GM23248 (cell line): Measurements from ENCODE around the gene BTD. TPM values are rescaled to one million over a fixed set of nuclear protein-coding genes. Genes with fewer than 3 reads are reported as not detected.

ENCODE experiments used
- DNase-seq: peaks from one replicate; pipeline ENCODE4 v3.0.0-alpha.2; 2015
- H2AFZ ChIP-seq: fragments of 200-600 bp; sonication (generic); 2 replicates; pipeline ENCODE4 v1.6.1; 2016; ENCODE audit warnings: antibody characterized with exemption
- H3F3A ChIP-seq: fragments of 200-600 bp; sonication (generic); 2 replicates; pipeline ENCODE4 v1.6.1; 2016; ENCODE audit warnings: mild to moderate bottlenecking, antibody characterized with exemption, mixed run types; ENCODE audit not compliant: insufficient read depth
- H3K27ac ChIP-seq: fragments of 200-600 bp; sonication (generic); 2 replicates; pipeline ENCODE4 v1.5.1; 2016; ENCODE audit warnings: mild to moderate bottlenecking
- H3K27me3 ChIP-seq: fragments of 200-600 bp; sonication (generic); replicated peaks from 2 replicates; pipeline ENCODE4 v1.6.1; 2016; ENCODE audit warnings: mild to moderate bottlenecking; ENCODE audit not compliant: insufficient read depth
- H3K36me3 ChIP-seq: fragments of 200-600 bp; sonication (generic); 2 replicates; pipeline ENCODE4 v1.6.1; 2016; ENCODE audit warnings: low read depth, mild to moderate bottlenecking
- H3K4me1 ChIP-seq: fragments of 200-600 bp; sonication (generic); 2 replicates; pipeline ENCODE4 v1.6.1; 2016; ENCODE audit warnings: mild to moderate bottlenecking; ENCODE audit not compliant: insufficient read depth
- H3K4me2 ChIP-seq: fragments of 200-600 bp; sonication (generic); one replicate; pipeline ENCODE4 v1.6.1; 2016; ENCODE audit warnings: mild to moderate bottlenecking; ENCODE audit not compliant: unreplicated experiment
- H3K4me3 ChIP-seq: fragments of 200-600 bp; sonication (generic); 2 replicates; pipeline ENCODE4 v1.5.1; 2016; ENCODE audit warnings: mild to moderate bottlenecking
- H3K79me2 ChIP-seq: fragments of 200-600 bp; sonication (generic); 2 replicates; pipeline ENCODE4 v1.6.1; 2016; ENCODE audit warnings: mild to moderate bottlenecking; ENCODE audit not compliant: insufficient read depth
- H3K9ac ChIP-seq: fragments of 200-600 bp; sonication (generic); 2 replicates; pipeline ENCODE4 v1.6.1; 2016; ENCODE audit warnings: mild to moderate bottlenecking
- H3K9me2 ChIP-seq: fragments of 200-600 bp; sonication (generic); 2 replicates; pipeline ENCODE4 v1.6.1; 2016; ENCODE audit warnings: mixed run types, mild to moderate bottlenecking, moderate library complexity; ENCODE audit not compliant: insufficient read depth
- H3K9me3 ChIP-seq: fragments of 200-600 bp; sonication (generic); one replicate; pipeline ENCODE4 v1.6.1; 2017; ENCODE audit warnings: low read depth
- H4K20me1 ChIP-seq: fragments of 200-600 bp; sonication (generic); 2 replicates; pipeline ENCODE4 v1.6.0; 2016; ENCODE audit not compliant: insufficient read depth
- EZH2 ChIP-seq: fragments of 200-600 bp; sonication (generic); IDR thresholded peaks from 2 replicates; pipeline ENCODE4 v1.6.1; 2018; ENCODE audit warnings: antibody characterized with exemption, mild to moderate bottlenecking; ENCODE audit not compliant: insufficient read depth, poor library complexity, severe bottlenecking
- EZH2phosphoT487 ChIP-seq: fragments of 200-600 bp; sonication (generic); IDR thresholded peaks from 2 replicates; pipeline ENCODE4 v1.6.1; 2018; ENCODE audit warnings: antibody characterized with exemption, moderate library complexity, mild to moderate bottlenecking, low read depth; ENCODE audit not compliant: insufficient read depth
- WGBS, 2 experiments: methylation state at CpG; one replicate each; pipeline ENCODE4 v1.1.6; 2015 to 2017; ENCODE audit warnings: low lambda C conversion rate in 2 of 2, low coverage in 1 of 2; ENCODE audit errors: missing lambda C conversion rate in 2 of 2; 5-methylcytosine and 5-hydroxymethylcytosine counted together
- in situ Hi-C: fragments of 300-500 bp; cut with MboI; formaldehyde crosslinking; loops from 2 replicates; pipeline ENCODE4 v1.15.0; 2020
- polyA plus RNA-seq: library from polyadenylated mRNA; unstranded; fragments of >200 nt; fragmentation: Nextera tagmentation; extraction: Ambion mirVana; gene quantifications from 2 replicates; pipeline ENCODE4 v1.2.1, GENCODE V29; 2016
- total RNA-seq: library from RNA; depleted of rRNA; stranded (reverse); fragments of >200 nt; shearing (Covaris generic); gene quantifications from 2 replicates; pipeline ENCODE4 v1.2.3, GENCODE V29; 2014

BTD gene
- total and polyA plus RNA-seq, 2 experiments from 2014 or later = 20.1 to 48.0 TPM

- Histone ChIP-seq H4K20me1 (no peaks in the 10 kb centered on the region), H3K9me2 (no peaks in the 10 kb centered on the region), H2AFZ (no peak overlapping the region; the same call in 1 of the 2 replicates), H3K4me2 (peak overlapping the region; percentile 43), H3K4me1 (peaks cover 26% of the 10 kb centered on the region), H3K36me3 (0 out of 2 replicates have a peak, but pooled peaks cover 5% of the 10 kb centered on the region), H3K27ac (peak overlapping the region; percentile 3; the same call in 1 of the 2 replicates), H3K9me3 (no peaks in the 10 kb centered on the region), H3K79me2 (no peaks in the 10 kb centered on the region), H3K27me3 (no peaks in the 10 kb centered on the region), H3K9ac (peak overlapping the region; percentile 6; the same call in 1 of the 2 replicates), H3K4me3 (no peak overlapping the region), H3F3A (0 out of 2 replicates have a peak, but pooled peaks cover 11% of the 10 kb centered on the region)
- DNase-seq = peak; percentile 31
- TF ChIP-seq EZH2phosphoT487 = no peak
- no peak for TF ChIP-seq EZH2
- WGBS, 2 experiments = 7 to 12% methylated on average over 2 of the region's 2 CpGs
- in situ Hi-C loops = no loop called here
Observed at GRCh38 chr3:15579051-15579450, 22.5 kb upstream of the BTD start.

- 96 to 99% methylated on average over 3 of the region's 3 CpGs for WGBS, 2 experiments
- in situ Hi-C loops = no loop called here
- H3K27ac ChIP-seq = no peak overlapping the region
Observed at GRCh38 chr3:15581471-15582394, 19.8 kb upstream of the BTD start.

GRCh38 chr3:15585111-15585845 lies 16.3 kb upstream of the BTD start:
- Histone ChIP-seq H3F3A (no peaks in the 10 kb centered on the region), H3K79me2 (no peaks in the 10 kb centered on the region), H4K20me1 (no peaks in the 10 kb centered on the region), H3K9ac (no peak overlapping the region), H3K27ac (no peak overlapping the region), H3K9me2 (no peaks in the 10 kb centered on the region), H3K4me2 (no peak overlapping the region), H2AFZ (no peak overlapping the region), H3K9me3 (no peaks in the 10 kb centered on the region), H3K4me1 (0 out of 2 replicates have a peak, but pooled peaks cover 4% of the 10 kb centered on the region), H3K4me3 (no peak overlapping the region), H3K27me3 (no peaks in the 10 kb centered on the region), H3K36me3 (peaks cover 47% of the 10 kb centered on the region)
- in situ Hi-C loops = no loop called here
- TF ChIP-seq EZH2phosphoT487 = no peak
- TF ChIP-seq EZH2 = no peak
- 68 to 75% methylated on average over 6 of the region's 6 CpGs for WGBS, 2 experiments
- peak; percentile 34 for DNase-seq

More at GRCh38 chr3:15581471-15582394, 19.8 kb upstream of the BTD start:
- Histone ChIP-seq H4K20me1 (no peaks in the 10 kb centered on the region), H3K27me3 (no peaks in the 10 kb centered on the region), H3K9me3 (no peaks in the 10 kb centered on the region), H3K9me2 (no peaks in the 10 kb centered on the region), H3K36me3 (peaks cover 25% of the 10 kb centered on the region), H3K4me1 (peaks cover 26% of the 10 kb centered on the region), H3K79me2 (no peaks in the 10 kb centered on the region), H3K4me3 (no peak overlapping the region), H3K9ac (no peak overlapping the region), H3F3A (0 out of 2 replicates have a peak, but pooled peaks cover 11% of the 10 kb centered on the region), H2AFZ (no peak overlapping the region), H3K4me2 (no peak overlapping the region)
- no peak for DNase-seq
- TF ChIP-seq EZH2 (no peak), EZH2phosphoT487 (no peak)

GRCh38 chr3:15591242-15591641 lies 10.3 kb upstream of the BTD start:
- DNase-seq = no peak
- Histone ChIP-seq H4K20me1 (no peaks in the 10 kb centered on the region), H3K4me3 (no peak overlapping the region), H3K4me2 (no peak overlapping the region), H3F3A (peaks cover 17% of the 10 kb centered on the region), H3K9ac (no peak overlapping the region), H3K9me3 (no peaks in the 10 kb centered on the region), H3K27ac (no peak overlapping the region), H3K79me2 (no peaks in the 10 kb centered on the region), H3K27me3 (no peaks in the 10 kb centered on the region), H3K9me2 (no peaks in the 10 kb centered on the region), H2AFZ (no peak overlapping the region), H3K36me3 (peaks cover 37% of the 10 kb centered on the region), H3K4me1 (no peaks in the 10 kb centered on the region)
- in situ Hi-C loops = no loop called here
- 87 to 92% methylated on average over 3 of the region's 3 CpGs for WGBS, 2 experiments
- TF ChIP-seq EZH2 = no peak
- TF ChIP-seq EZH2phosphoT487 = no peak
